HL-60 (cell line): Measurements from ENCODE around the gene KLHL40.

Source experiments
- DNase-seq, 2 experiments: peaks; one replicate each; pipeline ENCODE4 v3.0.0-alpha.2; 2010 to 2020; ENCODE audit warnings: low read depth in 1 of 2, low spot score in 1 of 2
- H3K27ac ChIP-seq: fragments of 250-450 bp; sonication (Bioruptor Pico); replicated peaks from 2 replicates; pipeline ENCODE4 v1.5.1; 2020; ENCODE audit warnings: mild to moderate bottlenecking, moderate library complexity
- H3K27me3 ChIP-seq: fragments of 250-450 bp; sonication (Bioruptor Pico); 2 replicates; pipeline ENCODE4 v1.5.1; 2021; ENCODE audit warnings: mild to moderate bottlenecking, moderate library complexity; ENCODE audit not compliant: insufficient read depth, poor library complexity, severe bottlenecking
- H3K4me3 ChIP-seq: replicated peaks from 2 replicates; pipeline ENCODE4 v1.5.1; 2011; ENCODE audit warnings: mild to moderate bottlenecking, control low read depth, low read length; ENCODE audit not compliant: insufficient read depth
- GABPA ChIP-seq: IDR thresholded peaks from 2 replicates; pipeline ENCODE4 v1.6.1; 2012; ENCODE audit warnings: low read depth
- POLR2AphosphoS5 ChIP-seq: IDR thresholded peaks from 2 replicates; pipeline ENCODE4 v1.6.1; 2012; ENCODE audit warnings: low read depth
- SPI1 ChIP-seq: IDR thresholded peaks from 2 replicates; pipeline ENCODE4 v1.6.1; 2012; ENCODE audit warnings: low read depth, mild to moderate bottlenecking, borderline replicate concordance
- TF ChIP-seq, protein P1 (sequence below): IDR thresholded peaks from one replicate; pipeline ENCODE4 v1.5.1; 2011; ENCODE audit warnings: low read length, control low read depth, inconsistent platforms; ENCODE audit not compliant: insufficient read depth
- TF ChIP-seq, protein P2 (sequence below): IDR thresholded peaks from 2 replicates; pipeline ENCODE4 v1.6.1; 2012; ENCODE audit warnings: low read depth; ENCODE audit not compliant: insufficient replicate concordance

The KLHL40 gene

DNA sequence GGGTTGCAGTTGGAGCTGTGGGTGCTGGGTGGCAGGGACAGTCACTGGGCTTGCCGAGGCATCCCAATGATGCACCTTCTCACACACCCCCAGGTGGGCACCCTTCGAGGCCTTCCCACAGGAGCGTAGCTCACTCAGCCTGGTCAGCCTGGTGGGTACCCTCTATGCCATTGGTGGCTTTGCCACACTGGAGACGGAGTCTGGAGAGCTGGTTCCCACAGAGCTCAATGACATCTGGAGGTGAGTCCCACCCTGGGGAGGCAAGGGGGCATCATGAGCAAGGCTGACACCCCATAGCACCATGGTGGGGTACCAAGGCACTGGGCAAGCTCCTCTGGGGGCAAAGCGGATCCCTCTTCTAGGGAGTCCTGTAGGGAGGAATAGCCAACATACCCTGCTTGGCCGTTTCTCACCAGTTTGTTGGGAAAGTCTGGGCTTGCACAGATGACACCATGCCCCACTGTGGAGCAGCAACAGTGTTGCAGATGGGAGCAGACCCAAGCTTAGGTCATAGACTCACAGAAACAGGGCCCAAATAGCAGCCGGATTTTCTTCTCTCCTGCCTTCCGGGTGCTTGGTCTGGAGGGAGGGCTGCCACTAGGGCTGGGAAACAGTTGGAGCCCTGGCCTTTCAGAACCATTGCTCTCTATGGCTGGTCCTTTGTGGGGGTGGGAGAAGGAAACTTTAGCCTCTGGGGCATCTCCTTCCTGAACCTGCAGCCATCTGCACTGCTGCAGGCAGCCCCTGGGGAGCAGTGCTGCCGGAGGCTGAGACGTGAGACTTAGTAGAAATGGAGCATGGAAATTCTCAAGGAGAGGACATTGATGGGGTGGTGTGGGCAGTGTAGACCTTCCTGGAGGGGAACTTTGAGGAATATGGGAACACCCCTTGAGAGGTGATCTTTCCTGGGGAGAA lies 5.7 kb downstream of the KLHL40 start:
- DNase-seq = no peak
- H3K4me3 ChIP-seq = no peak overlapping the region
- no peak overlapping the region for H3K27ac ChIP-seq
- H3K27me3 ChIP-seq = no peaks in the 10 kb centered on the region
- TF ChIP-seq GABPA (no peak), SPI1 (no peak), POLR2AphosphoS5 (no peak)
- TF ChIP-seq, protein P1, sequence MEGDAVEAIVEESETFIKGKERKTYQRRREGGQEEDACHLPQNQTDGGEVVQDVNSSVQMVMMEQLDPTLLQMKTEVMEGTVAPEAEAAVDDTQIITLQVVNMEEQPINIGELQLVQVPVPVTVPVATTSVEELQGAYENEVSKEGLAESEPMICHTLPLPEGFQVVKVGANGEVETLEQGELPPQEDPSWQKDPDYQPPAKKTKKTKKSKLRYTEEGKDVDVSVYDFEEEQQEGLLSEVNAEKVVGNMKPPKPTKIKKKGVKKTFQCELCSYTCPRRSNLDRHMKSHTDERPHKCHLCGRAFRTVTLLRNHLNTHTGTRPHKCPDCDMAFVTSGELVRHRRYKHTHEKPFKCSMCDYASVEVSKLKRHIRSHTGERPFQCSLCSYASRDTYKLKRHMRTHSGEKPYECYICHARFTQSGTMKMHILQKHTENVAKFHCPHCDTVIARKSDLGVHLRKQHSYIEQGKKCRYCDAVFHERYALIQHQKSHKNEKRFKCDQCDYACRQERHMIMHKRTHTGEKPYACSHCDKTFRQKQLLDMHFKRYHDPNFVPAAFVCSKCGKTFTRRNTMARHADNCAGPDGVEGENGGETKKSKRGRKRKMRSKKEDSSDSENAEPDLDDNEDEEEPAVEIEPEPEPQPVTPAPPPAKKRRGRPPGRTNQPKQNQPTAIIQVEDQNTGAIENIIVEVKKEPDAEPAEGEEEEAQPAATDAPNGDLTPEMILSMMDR = no peak
- TF ChIP-seq, protein P2, sequence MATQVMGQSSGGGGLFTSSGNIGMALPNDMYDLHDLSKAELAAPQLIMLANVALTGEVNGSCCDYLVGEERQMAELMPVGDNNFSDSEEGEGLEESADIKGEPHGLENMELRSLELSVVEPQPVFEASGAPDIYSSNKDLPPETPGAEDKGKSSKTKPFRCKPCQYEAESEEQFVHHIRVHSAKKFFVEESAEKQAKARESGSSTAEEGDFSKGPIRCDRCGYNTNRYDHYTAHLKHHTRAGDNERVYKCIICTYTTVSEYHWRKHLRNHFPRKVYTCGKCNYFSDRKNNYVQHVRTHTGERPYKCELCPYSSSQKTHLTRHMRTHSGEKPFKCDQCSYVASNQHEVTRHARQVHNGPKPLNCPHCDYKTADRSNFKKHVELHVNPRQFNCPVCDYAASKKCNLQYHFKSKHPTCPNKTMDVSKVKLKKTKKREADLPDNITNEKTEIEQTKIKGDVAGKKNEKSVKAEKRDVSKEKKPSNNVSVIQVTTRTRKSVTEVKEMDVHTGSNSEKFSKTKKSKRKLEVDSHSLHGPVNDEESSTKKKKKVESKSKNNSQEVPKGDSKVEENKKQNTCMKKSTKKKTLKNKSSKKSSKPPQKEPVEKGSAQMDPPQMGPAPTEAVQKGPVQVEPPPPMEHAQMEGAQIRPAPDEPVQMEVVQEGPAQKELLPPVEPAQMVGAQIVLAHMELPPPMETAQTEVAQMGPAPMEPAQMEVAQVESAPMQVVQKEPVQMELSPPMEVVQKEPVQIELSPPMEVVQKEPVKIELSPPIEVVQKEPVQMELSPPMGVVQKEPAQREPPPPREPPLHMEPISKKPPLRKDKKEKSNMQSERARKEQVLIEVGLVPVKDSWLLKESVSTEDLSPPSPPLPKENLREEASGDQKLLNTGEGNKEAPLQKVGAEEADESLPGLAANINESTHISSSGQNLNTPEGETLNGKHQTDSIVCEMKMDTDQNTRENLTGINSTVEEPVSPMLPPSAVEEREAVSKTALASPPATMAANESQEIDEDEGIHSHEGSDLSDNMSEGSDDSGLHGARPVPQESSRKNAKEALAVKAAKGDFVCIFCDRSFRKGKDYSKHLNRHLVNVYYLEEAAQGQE = no peak

DNA sequence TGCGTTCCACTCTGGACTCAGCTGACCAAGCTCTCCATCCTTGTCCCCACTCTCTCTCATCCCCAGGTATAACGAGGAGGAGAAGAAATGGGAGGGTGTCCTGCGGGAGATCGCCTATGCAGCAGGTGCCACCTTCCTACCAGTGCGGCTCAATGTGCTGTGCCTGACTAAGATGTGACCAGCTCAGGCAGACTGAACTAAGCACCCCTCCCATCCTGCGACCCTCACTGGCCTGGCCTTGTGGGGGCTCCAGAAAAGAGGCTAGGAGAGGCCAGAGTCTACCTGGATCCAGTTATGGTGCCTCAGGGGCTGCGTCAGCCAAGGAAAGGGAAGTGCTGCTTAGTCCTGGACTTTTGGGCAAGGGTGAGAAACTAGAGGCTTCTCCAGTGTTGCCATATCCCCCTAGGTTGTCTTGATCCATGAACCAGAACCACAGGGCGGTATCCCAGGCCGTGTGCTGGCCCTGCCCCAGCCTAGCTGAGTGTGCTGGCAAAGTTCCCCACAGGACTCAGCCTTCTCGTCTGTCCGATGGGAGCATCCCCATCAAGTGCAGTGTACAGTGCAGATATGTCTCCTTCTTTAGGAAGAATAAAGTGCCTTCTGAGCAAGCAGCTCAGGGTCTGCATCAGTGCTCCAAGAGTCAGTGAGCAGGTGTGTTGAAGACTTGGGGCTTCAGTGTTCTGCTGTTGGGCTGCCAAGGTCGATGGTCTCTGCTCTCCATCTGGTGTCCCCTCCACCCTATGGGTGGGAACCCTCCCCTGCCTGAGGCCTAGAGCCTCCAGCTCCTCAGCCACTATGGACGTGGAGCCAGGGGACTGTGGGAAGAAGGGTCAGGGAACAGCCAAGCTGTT lies 6.7 kb downstream of the KLHL40 start:
- TF ChIP-seq, protein P1 = no peak
- TF ChIP-seq, protein P2 = no peak
- TF ChIP-seq GABPA (no peak), POLR2AphosphoS5 (no peak), SPI1 (no peak)
- H3K27ac ChIP-seq = no peak overlapping the region
- no peaks in the 10 kb centered on the region for H3K27me3 ChIP-seq
- no peak overlapping the region for H3K4me3 ChIP-seq
- DNase-seq = no peak

GRCh38 chr3:42692667-42693529 lies 7.6 kb downstream of the KLHL40 start:
- H3K27ac ChIP-seq = no peak overlapping the region
- TF ChIP-seq POLR2AphosphoS5 (no peak), SPI1 (no peak), GABPA (no peak)
- TF ChIP-seq, protein P1 = no peak
- TF ChIP-seq, protein P2 = no peak
- DNase-seq = no peak
- H3K27me3 ChIP-seq = no peaks in the 10 kb centered on the region
- no peak overlapping the region for H3K4me3 ChIP-seq
